GM15510 (cell line): ENCODE measurements around the gene AMER3.

Experiments used
- POLR2A ChIP-seq: IDR thresholded peaks from 3 replicates; pipeline ENCODE4 v1.6.1; 2011; ENCODE audit warnings: borderline replicate concordance; ENCODE audit not compliant: insufficient read length; ENCODE audit errors: extremely low read depth

Gene AMER3

GRCh38 chr2:130763405-130763804 is 8.1 kb downstream of the AMER3 start:
- TF ChIP-seq POLR2A: no peak

- TF ChIP-seq POLR2A: no peak
Observed at GRCh38 chr2:130764035-130764820, 8.9 kb downstream of the AMER3 start.

- no peak for TF ChIP-seq POLR2A
Observed at GRCh38 chr2:130764821-130765115, 9.4 kb downstream of the AMER3 start.

- TF ChIP-seq POLR2A: no peak
Observed at GRCh38 chr2:130765464-130765863, 10.1 kb downstream of the AMER3 start.

- no peak for TF ChIP-seq POLR2A
Observed at GRCh38 chr2:130766037-130766436, 10.7 kb downstream of the AMER3 start.

- no peak for TF ChIP-seq POLR2A
Observed at GRCh38 chr2:130766711-130767407, 11.5 kb downstream of the AMER3 start.

- no peak for TF ChIP-seq POLR2A
Observed at GRCh38 chr2:130767408-130767775, 12.1 kb downstream of the AMER3 start.

GRCh38 chr2:130768191-130768855 is 13.0 kb downstream of the AMER3 start:
- no peak for TF ChIP-seq POLR2A

GRCh38 chr2:130769343-130769907 is 14.1 kb downstream of the AMER3 start:
- no peak for TF ChIP-seq POLR2A

- no peak for TF ChIP-seq POLR2A
Observed at GRCh38 chr2:130776550-130776949, 21.2 kb downstream of the AMER3 start.

- no peak for TF ChIP-seq POLR2A
Observed at GRCh38 chr2:130778781-130779180, 23.4 kb downstream of the AMER3 start.

GRCh38 chr2:130785466-130786055 is 30.2 kb downstream of the AMER3 start:
- TF ChIP-seq POLR2A: no peak

GRCh38 chr2:130786076-130786475 is 30.7 kb downstream of the AMER3 start:
- TF ChIP-seq POLR2A: no peak

- TF ChIP-seq POLR2A: no peak
Observed at GRCh38 chr2:130787841-130788240, 32.5 kb downstream of the AMER3 start.

GRCh38 chr2:130790312-130790711 is 35.0 kb downstream of the AMER3 start:
- no peak for TF ChIP-seq POLR2A

- TF ChIP-seq POLR2A: no peak
Observed at GRCh38 chr2:130790804-130791616, 35.7 kb downstream of the AMER3 start.
